Measurements from ENCODE around the gene ARHGEF6.

Gene ARHGEF6

GRCh38 chrX:136714626-136715599 is 65.8 kb downstream of the ARHGEF6 start:
- Histone ChIP-seq H3K4me1 (ENCODE audit: control insufficient read depth, insufficient read depth, low read length) (peaks cover 19% of the 10 kb centered on the region), H3K36me3 (ENCODE audit: control insufficient read depth, insufficient read depth, low read length, severe bottlenecking) (no peaks in the 10 kb centered on the region), H3K9ac (ENCODE audit: low read length) (no peak overlapping the region), H3K9me3 (ENCODE audit: control insufficient read depth, low read length) (no peaks in the 10 kb centered on the region), H3K27me3 (replicated peaks; ENCODE audit: control insufficient read depth, insufficient read depth, low read length) (no peaks in the 10 kb centered on the region), H3K4me3 (ENCODE audit: low read length) (no peak overlapping the region)
- no peak for DNase-seq (ENCODE audit: low read depth)

DNA sequence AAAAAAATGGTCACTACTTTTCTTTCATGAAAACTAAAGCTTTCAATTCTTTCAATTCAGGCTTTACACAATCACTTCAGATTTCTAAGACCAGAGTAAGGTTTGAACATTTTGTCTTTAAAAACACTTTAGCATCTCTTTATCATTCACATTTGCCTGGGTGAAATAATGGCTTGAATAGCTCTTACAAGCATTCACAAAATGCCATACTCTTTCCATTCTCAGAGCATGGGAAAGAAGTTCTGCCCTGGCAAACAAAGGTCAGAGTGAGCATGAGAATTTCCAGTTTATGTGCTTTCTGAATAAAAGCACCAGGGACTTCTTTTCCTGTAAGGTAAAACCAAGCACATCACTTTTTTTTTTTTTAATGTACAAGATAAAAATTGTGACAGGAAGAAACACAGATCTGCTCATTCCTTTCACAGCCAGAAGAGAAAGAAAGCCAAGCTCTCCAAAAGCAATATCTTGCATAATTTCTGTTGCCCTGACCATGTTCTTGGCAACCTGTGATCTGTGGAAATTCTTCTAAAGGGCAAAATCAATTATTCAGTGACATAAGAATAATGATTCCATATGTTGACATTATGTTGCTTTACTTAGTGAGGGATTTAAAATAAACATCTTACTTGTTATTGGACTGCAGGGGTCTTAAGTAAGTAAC is 68.0 kb downstream of the ARHGEF6 start:
- no peak overlapping the region for H3K4me3 ChIP-seq (ENCODE audit: low read length)
- H3K4me1 ChIP-seq (ENCODE audit: control insufficient read depth, insufficient read depth, low read length): peaks cover 19% of the 10 kb centered on the region
- no peaks in the 10 kb centered on the region for H3K9me3 ChIP-seq (ENCODE audit: control insufficient read depth, low read length)
- no peaks in the 10 kb centered on the region for H3K27me3 ChIP-seq (replicated peaks; ENCODE audit: control insufficient read depth, insufficient read depth, low read length)
- peak; percentile 47 for DNase-seq (ENCODE audit: low read depth)
- H3K9ac ChIP-seq (ENCODE audit: low read length): peak overlapping the region; percentile 4
- no peaks in the 10 kb centered on the region for H3K36me3 ChIP-seq (ENCODE audit: control insufficient read depth, insufficient read depth, low read length, severe bottlenecking)

- peak overlapping the region; percentile 13 for H3K9ac ChIP-seq (ENCODE audit: low read length)
- peak; percentile 60 for DNase-seq (ENCODE audit: low read depth)
- peaks cover 8% of the 10 kb centered on the region for H3K36me3 ChIP-seq (ENCODE audit: control insufficient read depth, insufficient read depth, low read length, severe bottlenecking)
- no peak overlapping the region for H3K4me3 ChIP-seq (ENCODE audit: low read length)
- H3K4me1 ChIP-seq (ENCODE audit: control insufficient read depth, insufficient read depth, low read length): peaks cover 19% of the 10 kb centered on the region
- no peaks in the 10 kb centered on the region for H3K27me3 ChIP-seq (replicated peaks; ENCODE audit: control insufficient read depth, insufficient read depth, low read length)
- no peaks in the 10 kb centered on the region for H3K9me3 ChIP-seq (ENCODE audit: control insufficient read depth, low read length)
Measured at GRCh38 chrX:136711147-136711546, 69.6 kb downstream of the ARHGEF6 start.

GRCh38 chrX:136710325-136710951 is 70.3 kb downstream of the ARHGEF6 start:
- Histone ChIP-seq H3K27me3 (replicated peaks; ENCODE audit: control insufficient read depth, insufficient read depth, low read length) (no peaks in the 10 kb centered on the region), H3K4me1 (ENCODE audit: control insufficient read depth, insufficient read depth, low read length) (peaks cover 19% of the 10 kb centered on the region), H3K9ac (ENCODE audit: low read length) (peak overlapping the region; percentile 13), H3K4me3 (ENCODE audit: low read length) (no peak overlapping the region), H3K9me3 (ENCODE audit: control insufficient read depth, low read length) (no peaks in the 10 kb centered on the region), H3K36me3 (ENCODE audit: control insufficient read depth, insufficient read depth, low read length, severe bottlenecking) (peaks cover 11% of the 10 kb centered on the region)
- peak; percentile 38 for DNase-seq (ENCODE audit: low read depth)

- no peaks in the 10 kb centered on the region for H3K27me3 ChIP-seq (replicated peaks; ENCODE audit: control insufficient read depth, insufficient read depth, low read length)
- peaks cover 16% of the 10 kb centered on the region for H3K36me3 ChIP-seq (ENCODE audit: control insufficient read depth, insufficient read depth, low read length, severe bottlenecking)
- no peak overlapping the region for H3K9ac ChIP-seq (ENCODE audit: low read length)
- peaks cover 15% of the 10 kb centered on the region for H3K4me1 ChIP-seq (ENCODE audit: control insufficient read depth, insufficient read depth, low read length)
- DNase-seq (ENCODE audit: low read depth): no peak
- H3K9me3 ChIP-seq (ENCODE audit: control insufficient read depth, low read length): no peaks in the 10 kb centered on the region
- no peak overlapping the region for H3K4me3 ChIP-seq (ENCODE audit: low read length)
Measured at GRCh38 chrX:136708348-136708747, 72.4 kb downstream of the ARHGEF6 start.

DNA sequence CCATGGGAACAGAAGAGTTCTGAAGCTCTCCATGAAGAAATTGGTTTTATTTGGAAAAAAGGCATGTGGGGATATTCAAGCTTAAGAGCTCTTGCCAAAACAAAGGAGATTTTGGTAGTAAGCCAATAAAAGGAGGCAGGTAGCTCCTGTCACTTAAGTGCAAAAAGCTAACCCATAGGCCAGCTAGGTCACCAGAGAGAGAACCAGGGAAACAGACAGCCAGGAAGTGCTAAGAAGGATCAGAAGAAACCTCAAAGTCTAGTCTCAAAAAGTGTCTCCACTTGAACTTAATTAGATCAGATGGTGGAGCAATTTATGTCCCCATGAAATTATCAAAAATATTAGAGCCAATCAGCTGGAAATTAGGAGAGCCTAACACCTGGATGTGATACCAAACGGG is 83.6 kb downstream of the ARHGEF6 start:
- DNase-seq (ENCODE audit: low read depth): no peak
- Histone ChIP-seq H3K27me3 (replicated peaks; ENCODE audit: control insufficient read depth, insufficient read depth, low read length) (peaks cover 10% of the 10 kb centered on the region), H3K9me3 (ENCODE audit: control insufficient read depth, low read length) (peaks cover 9% of the 10 kb centered on the region), H3K36me3 (ENCODE audit: control insufficient read depth, insufficient read depth, low read length, severe bottlenecking) (no peaks in the 10 kb centered on the region), H3K9ac (ENCODE audit: low read length) (no peak overlapping the region), H3K4me3 (ENCODE audit: low read length) (no peak overlapping the region), H3K4me1 (ENCODE audit: control insufficient read depth, insufficient read depth, low read length) (peaks cover 7% of the 10 kb centered on the region)

GRCh38 chrX:136694431-136695087 is 86.2 kb downstream of the ARHGEF6 start:
- Histone ChIP-seq H3K4me1 (ENCODE audit: control insufficient read depth, insufficient read depth, low read length) (peaks cover 15% of the 10 kb centered on the region), H3K9me3 (ENCODE audit: control insufficient read depth, low read length) (peaks cover 9% of the 10 kb centered on the region), H3K36me3 (ENCODE audit: control insufficient read depth, insufficient read depth, low read length, severe bottlenecking) (peaks cover 5% of the 10 kb centered on the region), H3K4me3 (ENCODE audit: low read length) (no peak overlapping the region), H3K27me3 (replicated peaks; ENCODE audit: control insufficient read depth, insufficient read depth, low read length) (peaks cover 13% of the 10 kb centered on the region), H3K9ac (ENCODE audit: low read length) (peak overlapping the region; percentile 37)
- DNase-seq (ENCODE audit: low read depth): peak; percentile 71

DNA sequence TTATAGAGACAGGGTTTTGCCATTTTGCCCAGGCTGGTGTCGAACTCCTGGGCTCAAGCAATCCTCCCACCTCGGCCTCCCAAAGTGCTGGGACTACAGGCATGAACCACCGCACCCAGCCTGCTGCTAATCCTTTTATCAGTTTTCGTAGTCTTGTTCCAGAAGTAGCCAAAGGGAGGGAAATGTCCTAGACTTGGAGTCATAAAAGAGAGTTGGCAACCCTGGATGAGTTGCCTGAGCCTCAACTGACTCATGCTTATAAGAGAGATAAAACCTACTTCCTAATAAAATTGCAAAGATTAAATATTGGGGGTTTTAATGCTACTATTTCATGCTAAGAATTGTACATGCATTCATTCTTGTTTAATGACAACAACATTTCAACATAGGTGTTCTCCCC is 88.5 kb downstream of the ARHGEF6 start:
- H3K9me3 ChIP-seq (ENCODE audit: control insufficient read depth, low read length): no peaks in the 10 kb centered on the region
- no peak overlapping the region for H3K9ac ChIP-seq (ENCODE audit: low read length)
- peaks cover 15% of the 10 kb centered on the region for H3K4me1 ChIP-seq (ENCODE audit: control insufficient read depth, insufficient read depth, low read length)
- no peak overlapping the region for H3K4me3 ChIP-seq (ENCODE audit: low read length)
- peaks cover 9% of the 10 kb centered on the region for H3K36me3 ChIP-seq (ENCODE audit: control insufficient read depth, insufficient read depth, low read length, severe bottlenecking)
- peaks cover 13% of the 10 kb centered on the region for H3K27me3 ChIP-seq (replicated peaks; ENCODE audit: control insufficient read depth, insufficient read depth, low read length)
- no peak for DNase-seq (ENCODE audit: low read depth)

GRCh38 chrX:136691028-136691809 is 89.5 kb downstream of the ARHGEF6 start:
- Histone ChIP-seq H3K36me3 (ENCODE audit: control insufficient read depth, insufficient read depth, low read length, severe bottlenecking) (peaks cover 11% of the 10 kb centered on the region), H3K27me3 (replicated peaks; ENCODE audit: control insufficient read depth, insufficient read depth, low read length) (peaks cover 7% of the 10 kb centered on the region), H3K9me3 (ENCODE audit: control insufficient read depth, low read length) (no peaks in the 10 kb centered on the region), H3K9ac (ENCODE audit: low read length) (no peak overlapping the region), H3K4me1 (ENCODE audit: control insufficient read depth, insufficient read depth, low read length) (peaks cover 15% of the 10 kb centered on the region), H3K4me3 (ENCODE audit: low read length) (no peak overlapping the region)
- DNase-seq (ENCODE audit: low read depth): no peak

- Histone ChIP-seq H3K9ac (ENCODE audit: low read length) (no peak overlapping the region), H3K36me3 (ENCODE audit: control insufficient read depth, insufficient read depth, low read length, severe bottlenecking) (peaks cover 11% of the 10 kb centered on the region), H3K27me3 (replicated peaks; ENCODE audit: control insufficient read depth, insufficient read depth, low read length) (peaks cover 12% of the 10 kb centered on the region), H3K4me1 (ENCODE audit: control insufficient read depth, insufficient read depth, low read length) (peaks cover 11% of the 10 kb centered on the region), H3K9me3 (ENCODE audit: control insufficient read depth, low read length) (no peaks in the 10 kb centered on the region), H3K4me3 (ENCODE audit: low read length) (no peak overlapping the region)
- DNase-seq (ENCODE audit: low read depth): peak; percentile 20
Measured at GRCh38 chrX:136689436-136689835, 91.3 kb downstream of the ARHGEF6 start.

Measured in adipocyte (in vitro differentiated cells).